ENCODE measurements around the gene PPP1R8.
A peak's percentile ranks its signal among the peaks of the same experiment; 100 is the strongest.

PPP1R8 gene

DNA sequence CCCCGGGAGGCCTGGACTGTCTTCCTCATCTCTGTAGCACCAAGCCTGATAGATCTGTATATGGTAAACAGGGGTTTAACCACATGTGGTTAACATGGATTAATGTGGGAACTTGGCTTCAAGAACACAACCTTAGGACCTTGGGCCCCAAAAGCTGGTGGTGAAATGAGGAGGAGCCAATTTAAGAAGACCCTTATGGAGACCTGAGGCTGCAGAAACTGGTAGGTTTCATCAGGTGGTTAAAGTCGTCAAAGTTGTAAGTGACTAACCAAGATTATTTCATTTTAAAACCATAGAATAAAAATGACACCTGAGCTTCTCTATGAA is 55.7 kb downstream of the PPP1R8 start:
- Histone ChIP-seq H3K27me3 (ENCODE audit: insufficient read depth, low read length, poor library complexity, severe bottlenecking) (no peaks in the 10 kb centered on the region), H3K4me3 (ENCODE audit: low read length, poor library complexity, severe bottlenecking) (no peak overlapping the region), H3K9ac (ENCODE audit: low read depth, low read length, poor library complexity, severe bottlenecking) (no peak overlapping the region), H4K20me1 (ENCODE audit: insufficient read depth, low read length, poor library complexity, severe bottlenecking) (no peaks in the 10 kb centered on the region), H3F3A (ENCODE audit: low read depth) (no peaks in the 10 kb centered on the region), H3K9me3 (ENCODE audit: insufficient read depth, low read depth, low read length) (no peaks in the 10 kb centered on the region), H2AFZ (ENCODE audit: low read length) (no peak overlapping the region), H3K79me2 (ENCODE audit: insufficient read depth, low read length) (no peaks in the 10 kb centered on the region), H3K4me1 (ENCODE audit: insufficient read depth, low read length, poor library complexity, severe bottlenecking) (peaks cover 28% of the 10 kb centered on the region), H3K36me3 (ENCODE audit: insufficient read depth, low read length) (peaks cover 7% of the 10 kb centered on the region; the same call in 1 of the 2 replicates), H3K9me2 (replicated peaks; ENCODE audit: low read depth, low read length) (no peaks in the 10 kb centered on the region), H3K4me2 (ENCODE audit: low read depth, low read length, poor library complexity, severe bottlenecking) (peak overlapping the region; percentile 62)
- TF ChIP-seq EZH2phosphoT487 (IDR thresholded peaks at IDR 0.05; ENCODE audit: borderline replicate concordance) (no peak), CTCF (conservative IDR thresholded peaks at IDR 0.05; ENCODE audit: low read length) (no peak)

DNA sequence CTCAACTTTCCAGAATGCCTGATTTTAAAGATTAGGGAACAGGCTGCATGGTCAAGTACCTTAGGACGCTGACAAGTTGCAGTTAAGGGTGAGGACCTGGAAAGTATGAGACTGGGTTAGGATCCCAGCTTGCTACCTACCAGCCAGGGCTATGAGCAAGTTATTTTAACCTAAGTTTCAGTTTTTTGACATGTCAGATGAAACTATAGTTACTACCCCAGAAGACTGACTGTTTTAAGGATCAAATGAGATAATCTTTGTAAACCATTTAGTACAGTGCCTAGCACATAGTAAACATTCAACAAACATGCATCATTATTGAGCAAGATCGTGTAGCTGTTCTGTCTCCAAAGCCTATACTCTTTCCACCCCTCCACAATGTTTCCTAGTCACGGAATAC is 56.2 kb downstream of the PPP1R8 start:
- Histone ChIP-seq H3K4me2 (ENCODE audit: low read depth, low read length, poor library complexity, severe bottlenecking) (peak overlapping the region; percentile 62), H4K20me1 (ENCODE audit: insufficient read depth, low read length, poor library complexity, severe bottlenecking) (no peaks in the 10 kb centered on the region), H3K36me3 (ENCODE audit: insufficient read depth, low read length) (peaks cover 12% of the 10 kb centered on the region; the same call in 1 of the 2 replicates), H3K9me2 (replicated peaks; ENCODE audit: low read depth, low read length) (no peaks in the 10 kb centered on the region), H3K4me1 (ENCODE audit: insufficient read depth, low read length, poor library complexity, severe bottlenecking) (peaks cover 28% of the 10 kb centered on the region), H3K27me3 (ENCODE audit: insufficient read depth, low read length, poor library complexity, severe bottlenecking) (no peaks in the 10 kb centered on the region), H3K4me3 (ENCODE audit: low read length, poor library complexity, severe bottlenecking) (peak overlapping the region; percentile 46), H3K9me3 (ENCODE audit: insufficient read depth, low read depth, low read length) (no peaks in the 10 kb centered on the region), H3K9ac (ENCODE audit: low read depth, low read length, poor library complexity, severe bottlenecking) (no peak overlapping the region), H3F3A (ENCODE audit: low read depth) (no peaks in the 10 kb centered on the region), H2AFZ (ENCODE audit: low read length) (no peak overlapping the region), H3K79me2 (ENCODE audit: insufficient read depth, low read length) (no peaks in the 10 kb centered on the region)
- TF ChIP-seq CTCF (conservative IDR thresholded peaks at IDR 0.05; ENCODE audit: low read length) (no peak), EZH2phosphoT487 (IDR thresholded peaks at IDR 0.05; ENCODE audit: borderline replicate concordance) (no peak)

DNA sequence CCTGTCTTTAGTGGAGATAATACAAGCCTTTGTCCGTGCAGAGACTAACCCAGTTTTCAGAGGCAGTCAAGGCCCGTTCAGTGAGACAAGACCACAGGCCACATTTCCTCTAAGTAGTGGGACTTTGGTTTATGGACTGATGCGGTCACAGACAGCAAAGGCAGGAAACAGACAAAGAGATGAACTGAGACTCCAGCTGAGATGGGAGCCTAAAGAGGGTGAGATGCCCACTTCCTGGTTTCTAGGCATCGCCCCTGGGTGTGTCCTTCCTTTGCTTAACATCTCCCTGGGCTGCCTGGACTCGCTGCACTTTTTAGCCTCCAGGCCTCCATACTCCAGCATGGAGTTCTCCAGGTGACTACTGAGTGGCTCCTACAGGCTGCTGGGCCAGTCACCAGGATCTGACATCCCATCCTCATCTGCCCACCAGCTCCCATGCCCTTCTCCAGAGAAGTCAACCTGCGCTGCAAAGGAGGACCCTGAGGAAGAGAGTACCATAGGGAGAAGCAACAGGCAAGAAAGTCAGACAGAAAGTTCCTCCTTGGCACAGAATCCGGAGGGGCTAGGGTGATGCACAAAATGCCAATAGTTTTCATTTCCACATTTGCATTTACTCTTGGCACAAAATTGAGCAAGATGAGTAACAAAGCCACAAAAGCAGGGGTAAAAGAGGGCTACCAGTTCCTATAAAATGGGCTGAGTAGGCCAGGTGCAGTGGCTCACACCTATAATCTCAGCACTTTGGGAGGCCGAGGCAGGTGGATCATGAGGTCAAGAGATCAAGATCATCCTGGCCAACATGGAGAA is 56.8 kb downstream of the PPP1R8 start:
- no peaks in the 10 kb centered on the region for H3K9me2 ChIP-seq (replicated peaks; ENCODE audit: low read depth, low read length)
- TF ChIP-seq EZH2phosphoT487 (IDR thresholded peaks at IDR 0.05; ENCODE audit: borderline replicate concordance) (no peak), CTCF (conservative IDR thresholded peaks at IDR 0.05; ENCODE audit: low read length) (no peak)
- peak overlapping the region; percentile 62 for H3K4me2 ChIP-seq (ENCODE audit: low read depth, low read length, poor library complexity, severe bottlenecking)
- H3F3A ChIP-seq (ENCODE audit: low read depth): no peaks in the 10 kb centered on the region
- H3K4me1 ChIP-seq (ENCODE audit: insufficient read depth, low read length, poor library complexity, severe bottlenecking): peaks cover 28% of the 10 kb centered on the region
- peaks cover 18% of the 10 kb centered on the region; the same call in 1 of the 2 replicates for H3K36me3 ChIP-seq (ENCODE audit: insufficient read depth, low read length)
- H3K27me3 ChIP-seq (ENCODE audit: insufficient read depth, low read length, poor library complexity, severe bottlenecking): no peaks in the 10 kb centered on the region
- no peaks in the 10 kb centered on the region for H3K9me3 ChIP-seq (ENCODE audit: insufficient read depth, low read depth, low read length)
- H3K79me2 ChIP-seq (ENCODE audit: insufficient read depth, low read length): no peaks in the 10 kb centered on the region
- no peaks in the 10 kb centered on the region for H4K20me1 ChIP-seq (ENCODE audit: insufficient read depth, low read length, poor library complexity, severe bottlenecking)
- no peak overlapping the region for H2AFZ ChIP-seq (ENCODE audit: low read length)
- H3K9ac ChIP-seq (ENCODE audit: low read depth, low read length, poor library complexity, severe bottlenecking): no peak overlapping the region
- peak overlapping the region; percentile 46 for H3K4me3 ChIP-seq (ENCODE audit: low read length, poor library complexity, severe bottlenecking)
